Measurements from ENCODE around the gene ZNF366. TPM values are rescaled to one million over a fixed set of nuclear protein-coding genes. Genes with fewer than 3 reads are reported as not detected.

Gene ZNF366
- total RNA-seq, 4 donors from 2014 or later: 1.3 to 14.7 (median 3.0) TPM

- intact Hi-C loops (cut with DNase I): no loop called here
- TF ChIP-seq CTCF (IDR thresholded peaks at IDR 0.05): no peak
- 48 to 96% methylated on average over 1 of the region's 1 CpG for WGBS, 2 donors
- H3K4me3 ChIP-seq (replicated peaks in 1 of 3): no peak overlapping the region
- no peaks in the 10 kb centered on the region for H3K36me3 ChIP-seq
- no peaks in the 10 kb centered on the region for H3K9me3 ChIP-seq
- peaks cover 0 to 9% of the 10 kb centered on the region in 2 donors for H3K4me1 ChIP-seq
- H3K27ac ChIP-seq: no peak overlapping the region
- DNase-seq: no peak
- no peaks in the 10 kb centered on the region for H3K27me3 ChIP-seq
Observed at GRCh38 chr5:72400950-72401349, 106.3 kb downstream of the ZNF366 start.

- Histone ChIP-seq H3K27me3 (no peaks in the 10 kb centered on the region), H3K9me3 (no peaks in the 10 kb centered on the region), H3K4me3 (replicated peaks in 1 of 3) (no peak overlapping the region), H3K4me1 (peaks cover 0 to 9% of the 10 kb centered on the region in 2 donors), H3K27ac (no peak overlapping the region), H3K36me3 (no peaks in the 10 kb centered on the region)
- WGBS, 2 donors: 81 to 82% methylated on average over 6 of the region's 6 CpGs
- DNase-seq: no peak
- intact Hi-C loops (cut with DNase I): no loop called here
- TF ChIP-seq POLR2A (IDR thresholded peaks at IDR 0.05): no peak
- TF ChIP-seq CTCF (IDR thresholded peaks at IDR 0.05): no peak
Observed at GRCh38 chr5:72397836-72398235, 109.4 kb downstream of the ZNF366 start.

- intact Hi-C loops (cut with DNase I): no loop called here
- H3K9me3 ChIP-seq: no peaks in the 10 kb centered on the region
- no peak overlapping the region for H3K27ac ChIP-seq
- TF ChIP-seq POLR2A (IDR thresholded peaks at IDR 0.05): no peak
- TF ChIP-seq CTCF (IDR thresholded peaks at IDR 0.05): peak in 4 of 6 experiments; percentile 13 to 35 (median 21)
- 38 to 41% methylated on average over 2 of the region's 2 CpGs for WGBS, 2 donors
- H3K36me3 ChIP-seq: no peaks in the 10 kb centered on the region
- H3K27me3 ChIP-seq: no peaks in the 10 kb centered on the region
- H3K4me3 ChIP-seq (replicated peaks in 1 of 3): no peak overlapping the region
- peaks cover 0 to 19% of the 10 kb centered on the region in 2 donors for H3K4me1 ChIP-seq
- DNase-seq: no peak
Observed at GRCh38 chr5:72394688-72395087, 112.5 kb downstream of the ZNF366 start.

GRCh38 chr5:72393052-72393451 lies 114.2 kb downstream of the ZNF366 start:
- H3K4me3 ChIP-seq (replicated peaks in 1 of 3): no peak overlapping the region
- DNase-seq: no peak
- intact Hi-C loops (cut with DNase I): no loop called here
- no peaks in the 10 kb centered on the region for H3K36me3 ChIP-seq
- no peaks in the 10 kb centered on the region for H3K27me3 ChIP-seq
- TF ChIP-seq POLR2A (IDR thresholded peaks at IDR 0.05) (no peak), CTCF (IDR thresholded peaks at IDR 0.05) (no peak)
- peaks cover 0 to 19% of the 10 kb centered on the region in 2 donors for H3K4me1 ChIP-seq
- H3K9me3 ChIP-seq: no peaks in the 10 kb centered on the region
- H3K27ac ChIP-seq: peak overlapping the region in 1 of 3 donors; percentile 2

Other genes with a start within 250 kb of the ZNF366 start
- gene MRPS27, start 187.2 kb downstream of the ZNF366 start, total RNA-seq: 10 to 100 TPM; 71.4 to 86.1 (median 80.4) TPM
- 10 to 100 TPM in 3 of 4 donors, 1 to 10 TPM in 1; 7.8 to 15.9 (median 11.5) TPM for gene PTCD2, start 187.0 kb downstream of the ZNF366 start, total RNA-seq